GM12875 (cell line): ENCODE measurements around the gene SVBP.

Experiments
- H3K4me3 ChIP-seq: one replicate; pipeline ENCODE4 v1.5.1; 2011; ENCODE audit warnings: low read depth, low read length, control low read depth
- CTCF ChIP-seq: IDR thresholded peaks from 2 replicates; pipeline ENCODE4 v1.5.1; 2011; ENCODE audit warnings: low read depth, mild to moderate bottlenecking, control low read depth, inconsistent platforms, low read length, moderate library complexity, borderline replicate concordance; ENCODE audit not compliant: insufficient read depth

Gene SVBP

GRCh38 chr1:42769811-42770210 lies 47.4 kb downstream of the SVBP start:
- TF ChIP-seq CTCF: no peak
- H3K4me3 ChIP-seq: no peak overlapping the region

GRCh38 chr1:42768172-42768571 lies 49.0 kb downstream of the SVBP start:
- no peak for TF ChIP-seq CTCF
- peak overlapping the region; percentile 87 for H3K4me3 ChIP-seq

GRCh38 chr1:42767510-42768000 lies 49.6 kb downstream of the SVBP start:
- TF ChIP-seq CTCF: no peak
- peak overlapping the region; percentile 87 for H3K4me3 ChIP-seq

GRCh38 chr1:42766741-42767509 lies 50.3 kb downstream of the SVBP start, which contains the start of the genes C1orf50 and P3H1:
Gene C1orf50 (plus strand): TSS chr1:42767249. CDS start chr1:42767312, 63 bp downstream.
Gene P3H1 (minus strand): TSS chr1:42767028. CDS start chr1:42766971, 57 bp downstream.
- peak within 1 kb of the TSS; percentile 87 for H3K4me3 ChIP-seq
- TF ChIP-seq CTCF: no peak

GRCh38 chr1:42765832-42766740 lies 51.1 kb downstream of the SVBP start:
- peak overlapping the region; percentile 87 for H3K4me3 ChIP-seq
- peak; percentile 64 for TF ChIP-seq CTCF

GRCh38 chr1:42765269-42765668 lies 51.9 kb downstream of the SVBP start:
- H3K4me3 ChIP-seq: peak overlapping the region; percentile 87
- TF ChIP-seq CTCF: no peak
